ENCODE measurements around the gene SMG5.
A peak's percentile ranks its signal among the peaks of the same experiment; 100 is the strongest.

Gene SMG5

GRCh38 chr1:156214024-156214748, 68.4 kb downstream of the SMG5 start:
- DNase-seq (ENCODE audit: low read depth) = no peak

GRCh38 chr1:156213644-156213966, 69.0 kb downstream of the SMG5 start:
- DNase-seq (ENCODE audit: low read depth) = no peak

DNA sequence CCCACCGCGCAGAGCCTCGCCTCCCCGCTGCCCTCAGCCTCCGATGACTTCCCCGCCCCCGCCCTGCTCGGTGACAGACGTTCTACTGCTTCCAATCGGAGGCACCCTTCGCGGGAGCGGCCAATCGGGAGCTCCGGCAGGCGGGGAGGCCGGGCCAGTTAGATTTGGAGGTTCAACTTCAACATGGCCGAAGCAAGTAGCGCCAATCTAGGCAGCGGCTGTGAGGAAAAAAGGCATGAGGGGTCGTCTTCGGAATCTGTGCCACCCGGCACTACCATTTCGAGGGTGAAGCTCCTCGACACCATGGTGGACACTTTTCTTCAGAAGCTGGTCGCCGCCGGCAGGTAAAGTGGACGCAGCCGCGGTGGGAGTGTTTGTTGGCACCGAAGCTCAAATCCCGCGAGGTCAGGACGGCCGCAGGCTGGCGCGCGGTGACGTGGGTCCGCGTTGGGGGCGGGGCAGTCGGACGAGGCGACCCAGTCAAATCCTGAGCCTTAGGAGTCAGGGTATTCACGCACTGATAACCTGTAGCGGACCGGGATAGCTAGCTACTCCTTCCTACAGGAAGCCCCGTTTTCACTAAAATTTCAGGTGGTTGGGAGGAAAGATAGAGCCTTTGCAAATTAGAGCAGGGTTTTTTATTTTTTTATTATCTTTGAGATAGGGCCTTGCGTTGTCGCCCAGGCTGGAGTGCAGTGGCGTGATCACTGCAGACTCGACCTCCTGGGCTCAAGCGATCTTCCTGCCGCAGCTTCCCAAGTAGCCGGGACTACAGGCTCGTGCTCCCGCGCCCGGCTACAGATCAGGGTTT, 69.6 kb downstream of the SMG5 start, which contains the start of gene PMF1:
PMF1 (plus strand) TSS at position 175 of the 811 bp plus-strand sequence; CDS start at position 184, 9 bp downstream.
- peak; percentile 94 for DNase-seq (ENCODE audit: low read depth)

DNA sequence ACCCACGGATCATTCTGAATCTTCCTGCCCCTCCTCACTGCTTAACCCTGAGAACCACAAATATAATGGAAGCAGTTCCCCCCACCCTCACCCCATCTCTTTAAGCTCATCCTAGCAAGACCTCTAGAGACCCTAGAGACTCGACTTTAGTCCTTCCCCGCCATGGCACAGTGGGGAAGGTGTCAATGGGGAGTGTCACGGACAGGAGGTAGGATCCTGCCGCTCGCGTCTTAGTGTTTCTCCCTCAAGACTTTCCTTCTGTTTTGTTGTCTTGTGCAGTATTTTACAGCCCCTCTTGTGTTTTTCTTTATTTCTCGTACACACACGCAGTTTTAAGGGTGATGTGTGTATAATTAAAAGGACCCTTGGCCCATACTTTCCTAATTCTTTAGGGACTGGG, 70.5 kb downstream of the SMG5 start:
- DNase-seq (ENCODE audit: low read depth) = no peak

GRCh38 chr1:156211243-156211642, 71.4 kb downstream of the SMG5 start:
- no peak for DNase-seq (ENCODE audit: low read depth)

DNA sequence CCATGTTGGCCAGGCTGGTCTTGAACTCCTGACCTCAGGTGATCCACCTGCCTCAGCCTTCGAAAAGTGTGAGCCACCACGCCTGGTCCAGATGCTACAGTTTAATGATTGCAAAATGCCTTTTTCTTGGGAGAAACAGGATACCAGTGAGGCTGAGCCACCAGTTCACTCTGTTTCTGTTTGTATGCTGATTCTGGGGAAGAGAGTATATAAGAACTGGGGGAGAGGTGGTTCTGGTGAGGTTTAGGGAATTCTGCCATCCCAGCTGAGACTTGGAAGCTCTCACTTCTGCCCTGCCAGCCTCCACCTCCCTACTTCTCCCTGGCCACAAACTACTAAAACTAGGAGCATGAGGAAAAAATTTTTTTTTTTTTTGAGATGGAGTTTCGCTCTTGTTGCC, 77.9 kb downstream of the SMG5 start:
- peak; percentile 75 for DNase-seq (ENCODE audit: low read depth)

DNA sequence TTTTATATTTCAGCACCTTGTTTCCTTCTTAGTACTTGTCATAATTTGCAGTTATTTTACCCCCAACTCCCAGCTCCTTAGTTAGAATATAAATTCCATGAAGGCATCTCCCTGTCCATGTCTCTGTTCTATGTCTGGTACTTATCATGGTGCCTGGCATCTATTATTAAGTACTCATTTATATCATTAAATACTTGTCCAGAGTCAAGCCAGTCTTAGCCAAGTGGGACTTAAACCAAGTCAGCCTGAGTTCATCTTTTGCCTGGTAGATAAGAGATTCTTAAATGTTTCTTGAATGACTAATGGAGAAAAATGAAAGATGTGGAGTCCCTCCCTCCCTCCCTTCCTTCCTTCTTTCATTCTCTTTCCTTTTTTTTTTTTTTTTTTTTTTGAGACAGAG, 79.3 kb downstream of the SMG5 start:
- no peak for DNase-seq (ENCODE audit: low read depth)

- no peak for DNase-seq (ENCODE audit: low read depth)
These were observed 82.6 kb downstream of the SMG5 start for GRCh38 chr1:156200044-156200443.
